ENCODE results near the gene TRMU. TPM values are rescaled to one million over a fixed set of nuclear protein-coding genes. Genes with fewer than 3 reads are reported as not detected.

The TRMU gene
- total RNA-seq, 3 donors from 2014 or later: 40.5 to 41.5 (median 41.2) TPM

DNA sequence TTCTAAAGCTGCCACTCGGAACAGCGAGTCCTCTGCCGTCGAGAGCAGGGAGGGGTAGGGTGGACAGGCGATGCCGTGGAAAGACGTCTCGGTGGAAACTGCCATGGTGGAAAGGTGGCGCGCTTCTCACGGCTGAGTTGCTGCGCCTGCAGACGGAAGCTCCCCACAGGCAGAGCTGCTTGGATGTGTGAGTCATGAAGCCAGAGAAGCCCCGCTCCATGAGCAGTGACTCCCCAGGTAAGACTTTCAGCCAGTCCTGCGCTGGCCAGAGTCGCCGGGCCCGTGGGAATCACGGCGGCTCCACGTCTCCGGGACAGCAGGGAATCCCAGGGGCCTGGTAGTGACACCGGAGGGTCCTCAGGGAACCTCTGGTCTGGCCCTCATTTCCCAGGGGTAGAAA lies 4.0 kb upstream of the TRMU start:
- H3K4me3 ChIP-seq: no peak overlapping the region
- TF ChIP-seq, protein P1, sequence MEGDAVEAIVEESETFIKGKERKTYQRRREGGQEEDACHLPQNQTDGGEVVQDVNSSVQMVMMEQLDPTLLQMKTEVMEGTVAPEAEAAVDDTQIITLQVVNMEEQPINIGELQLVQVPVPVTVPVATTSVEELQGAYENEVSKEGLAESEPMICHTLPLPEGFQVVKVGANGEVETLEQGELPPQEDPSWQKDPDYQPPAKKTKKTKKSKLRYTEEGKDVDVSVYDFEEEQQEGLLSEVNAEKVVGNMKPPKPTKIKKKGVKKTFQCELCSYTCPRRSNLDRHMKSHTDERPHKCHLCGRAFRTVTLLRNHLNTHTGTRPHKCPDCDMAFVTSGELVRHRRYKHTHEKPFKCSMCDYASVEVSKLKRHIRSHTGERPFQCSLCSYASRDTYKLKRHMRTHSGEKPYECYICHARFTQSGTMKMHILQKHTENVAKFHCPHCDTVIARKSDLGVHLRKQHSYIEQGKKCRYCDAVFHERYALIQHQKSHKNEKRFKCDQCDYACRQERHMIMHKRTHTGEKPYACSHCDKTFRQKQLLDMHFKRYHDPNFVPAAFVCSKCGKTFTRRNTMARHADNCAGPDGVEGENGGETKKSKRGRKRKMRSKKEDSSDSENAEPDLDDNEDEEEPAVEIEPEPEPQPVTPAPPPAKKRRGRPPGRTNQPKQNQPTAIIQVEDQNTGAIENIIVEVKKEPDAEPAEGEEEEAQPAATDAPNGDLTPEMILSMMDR (IDR thresholded peaks at IDR 0.05): no peak
- no peak for ATAC-seq
- H3K36me3 ChIP-seq (ENCODE audit: low read depth): no peaks in the 10 kb centered on the region
- no peaks in the 10 kb centered on the region for H3K9me3 ChIP-seq
- DNase-seq: no peak
- H3K4me1 ChIP-seq (ENCODE audit: low read depth): no peaks in the 10 kb centered on the region
- intact Hi-C loops (cut with DNase I, micrococcal nuclease): no loop called here

DNA sequence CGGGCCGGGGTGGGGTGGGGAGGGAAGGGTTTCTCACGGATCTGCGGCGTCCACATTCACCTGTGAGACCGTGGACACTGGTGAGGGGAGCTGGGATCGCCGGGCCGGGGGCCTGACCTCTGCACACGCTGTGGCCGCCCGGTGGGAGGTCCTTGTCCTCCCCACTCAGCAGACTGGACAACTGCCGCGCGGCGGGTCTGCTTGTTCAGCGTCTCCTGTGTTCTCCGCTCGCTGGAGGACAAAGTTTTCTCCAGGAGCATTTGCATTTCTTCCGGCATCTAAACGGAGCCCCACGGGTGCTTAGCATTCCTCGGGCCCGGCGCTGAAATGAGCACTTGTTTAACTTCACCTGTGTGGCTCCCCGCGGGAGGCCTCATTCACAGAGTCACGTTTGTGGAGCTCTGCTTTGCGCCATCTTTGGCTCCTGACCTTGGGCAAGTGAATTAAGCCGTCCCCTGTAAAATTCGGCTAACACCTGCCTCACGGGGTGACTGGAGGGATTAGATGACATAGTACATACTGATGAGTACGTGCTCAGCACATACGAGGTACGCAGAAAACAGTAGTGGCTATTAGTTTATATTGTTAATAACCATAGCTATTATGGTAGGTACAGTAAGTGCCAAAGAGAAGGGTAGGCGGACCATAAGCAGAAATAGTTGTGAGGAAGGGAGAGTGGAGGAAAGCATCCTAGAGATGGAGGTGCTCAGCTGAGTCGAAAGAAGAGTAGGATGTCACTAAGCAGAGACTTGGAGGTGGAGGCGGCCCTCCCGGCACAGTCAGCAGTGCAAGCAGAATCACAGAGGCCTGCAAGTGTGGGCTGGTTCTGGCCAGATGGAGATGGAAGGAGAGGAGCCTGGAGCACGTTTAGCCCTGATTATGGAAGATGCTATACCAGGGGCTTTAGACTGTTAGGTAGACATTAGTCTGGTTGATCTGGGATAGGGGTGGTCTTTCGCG lies 885 bp downstream of the TRMU start:
- Histone ChIP-seq H3K36me3 (ENCODE audit: low read depth) (peaks cover 11% of the 10 kb centered on the region), H3K9me3 (no peaks in the 10 kb centered on the region), H3K4me1 (ENCODE audit: low read depth) (peaks cover 8% of the 10 kb centered on the region), H3K4me3 (peak overlapping the region; percentile 90)
- intact Hi-C loops (cut with DNase I, micrococcal nuclease): no loop called here
- TF ChIP-seq, protein P1 (IDR thresholded peaks at IDR 0.05): no peak
- peak; percentile 58 for ATAC-seq
- DNase-seq: peak in 2 of 3 donors; percentile 37 to 62

DNA sequence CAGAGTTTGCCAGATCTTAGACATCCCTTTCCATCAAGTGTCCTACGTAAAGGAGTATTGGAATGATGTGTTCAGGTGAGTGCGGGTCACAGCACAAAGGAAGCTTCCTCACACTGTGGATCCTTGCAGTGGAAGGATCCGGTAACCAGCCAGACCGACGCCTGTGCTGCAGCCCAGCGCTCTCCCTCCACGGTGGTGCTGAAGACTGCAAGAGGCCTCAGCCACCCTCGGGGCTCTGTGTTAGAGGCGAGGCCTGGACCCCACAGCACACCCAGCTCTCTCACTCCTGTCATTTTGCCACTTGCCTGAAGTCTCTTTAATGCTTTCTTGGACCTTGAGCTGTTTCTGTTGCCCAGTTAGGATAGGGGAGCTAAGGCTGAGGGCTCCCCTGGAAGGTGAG lies 2.4 kb downstream of the TRMU start:
- DNase-seq: no peak

DNA sequence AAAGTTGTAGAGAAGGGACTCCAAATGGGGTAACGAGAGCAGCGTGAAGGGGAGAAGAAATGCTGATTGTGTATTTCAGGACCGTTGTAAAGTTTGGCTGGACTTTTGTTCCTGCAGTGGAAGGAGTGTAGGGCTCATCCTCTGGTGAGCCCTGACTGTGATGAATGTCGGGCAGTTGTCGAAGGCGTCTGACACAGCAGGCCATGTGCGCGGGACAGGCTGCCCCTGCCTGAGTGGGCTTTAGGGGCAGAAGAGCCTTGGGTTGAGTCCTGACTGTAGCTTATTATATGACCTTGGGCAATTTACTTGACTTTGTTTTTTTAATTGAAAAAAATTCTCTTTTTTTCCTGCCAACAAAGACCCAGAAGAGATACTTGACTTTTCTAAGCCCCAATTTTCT lies 3.1 kb downstream of the TRMU start:
- H3K36me3 ChIP-seq (ENCODE audit: low read depth): peaks cover 11% of the 10 kb centered on the region
- ATAC-seq: no peak
- intact Hi-C loops (cut with DNase I, micrococcal nuclease): no loop called here

More for the DNA sequence above, 2.4 kb downstream of the TRMU start:
- Histone ChIP-seq H3K36me3 (ENCODE audit: low read depth) (peaks cover 11% of the 10 kb centered on the region), H3K4me3 (no peak overlapping the region), H3K9me3 (no peaks in the 10 kb centered on the region), H3K4me1 (ENCODE audit: low read depth) (peaks cover 8% of the 10 kb centered on the region)
- no peak for ATAC-seq
- intact Hi-C loops (cut with DNase I, micrococcal nuclease): no loop called here
- TF ChIP-seq, protein P1 (IDR thresholded peaks at IDR 0.05): no peak

DNA sequence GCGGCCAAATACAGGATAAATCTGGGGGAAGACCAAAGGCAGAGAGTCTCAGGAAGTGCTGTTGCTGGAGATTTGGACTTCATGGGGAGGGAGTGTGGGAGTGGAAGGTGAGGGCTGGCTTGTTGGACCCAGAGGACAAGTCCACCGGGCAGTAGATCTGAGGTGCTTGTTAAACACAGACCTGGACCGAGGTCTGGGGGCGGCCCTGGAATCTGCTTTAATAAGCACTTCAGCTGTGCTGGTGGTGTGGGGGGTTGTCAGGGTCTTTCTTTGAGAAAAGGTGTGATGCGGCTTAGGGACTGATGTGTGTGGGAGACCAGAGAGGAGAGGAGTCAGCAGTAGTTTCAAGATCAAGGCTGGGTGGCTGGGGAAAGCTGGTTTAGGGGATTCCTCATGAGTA lies 4.4 kb downstream of the TRMU start:
- TF ChIP-seq, protein P1 (IDR thresholded peaks at IDR 0.05): no peak
- intact Hi-C loops (cut with DNase I, micrococcal nuclease): no loop called here
- DNase-seq (no peak), ATAC-seq (no peak)
- H3K4me1 ChIP-seq (ENCODE audit: low read depth): peaks cover 8% of the 10 kb centered on the region
- no peaks in the 10 kb centered on the region for H3K9me3 ChIP-seq
- no peak overlapping the region for H3K4me3 ChIP-seq
- H3K36me3 ChIP-seq (ENCODE audit: low read depth): peaks cover 11% of the 10 kb centered on the region

More for the DNA sequence above, 3.1 kb downstream of the TRMU start:
- Histone ChIP-seq H3K4me1 (ENCODE audit: low read depth) (peaks cover 8% of the 10 kb centered on the region), H3K4me3 (no peak overlapping the region), H3K9me3 (no peaks in the 10 kb centered on the region)
- TF ChIP-seq, protein P1 (IDR thresholded peaks at IDR 0.05): no peak
- no peak for DNase-seq
